ENCODE data around the gene BGLAP. TPM values are rescaled to one million over a fixed set of nuclear protein-coding genes. Genes with fewer than 3 reads are reported as not detected.

Gene BGLAP
- total RNA-seq, 1 experiment from 2014 or later, result 2.4 TPM

DNA sequence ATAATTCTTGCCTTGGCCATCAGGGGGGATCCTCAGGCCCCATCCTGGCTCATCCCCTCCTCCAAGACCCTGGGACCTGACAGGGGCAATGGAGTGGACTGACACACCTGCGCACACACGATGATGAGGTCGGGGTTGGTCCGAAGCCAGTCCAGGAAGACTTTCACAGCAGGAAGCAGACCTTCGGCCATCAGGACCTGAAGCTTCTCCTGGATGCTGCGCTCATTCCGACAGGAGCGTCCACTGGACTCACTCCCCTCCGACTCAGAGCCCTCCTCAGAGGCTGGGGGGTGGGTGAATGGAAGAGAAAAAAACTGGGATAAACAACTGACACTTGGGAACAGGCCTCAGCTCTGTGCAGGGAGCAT lies 21.3 kb downstream of the BGLAP start:
- Mint-ChIP-seq H3K27ac (no peak overlapping the region), H3K4me1 (no peaks in the 10 kb centered on the region), H3K4me3 (no peak overlapping the region), H3K27me3 (ENCODE audit: low read depth) (no peaks in the 10 kb centered on the region), H3K36me3 (ENCODE audit: insufficient read depth in 1 of 3, low read depth in 3 of 3) (peaks cover 71 to 97% (median 88%) of the 10 kb centered on the region in 3 experiments), H3K9me3 (no peaks in the 10 kb centered on the region)
- Histone ChIP-seq H4K5ac (ENCODE audit: insufficient read length, low read depth, low read length) (no peak overlapping the region), H2AFZ (ENCODE audit: low read length) (no peak overlapping the region), H2BK15ac (ENCODE audit: low read depth, low read length) (no peak overlapping the region), H3K9me3 (ENCODE audit: control insufficient read depth, low read depth, low read length) (no peaks in the 10 kb centered on the region), H4K91ac (ENCODE audit: insufficient read length, low read depth, low read length) (no peak overlapping the region), H3K27ac (ENCODE audit: insufficient read length, low read depth, low read length) (no peak overlapping the region), H3K56ac (ENCODE audit: insufficient read length, low read depth, low read length) (no peak overlapping the region), H2AK5ac (ENCODE audit: insufficient read length, low read length) (no peak overlapping the region), H3K23ac (ENCODE audit: insufficient read length, low read depth, low read length) (no peak overlapping the region), H3T11ph (ENCODE audit: low read length) (no peak overlapping the region), H2BK20ac (ENCODE audit: low read depth, low read length, poor library complexity, severe bottlenecking) (no peak overlapping the region), H3K18ac (ENCODE audit: insufficient read length, low read depth, low read length) (no peak overlapping the region), H4K8ac (replicated peaks; ENCODE audit: insufficient read length, low read depth, low read length) (no peak overlapping the region), H3K14ac (ENCODE audit: insufficient read depth, low read length) (no peak overlapping the region), H3K79me2 (ENCODE audit: insufficient read depth, low read length) (no peaks in the 10 kb centered on the region), H3K4me2 (ENCODE audit: insufficient read depth, insufficient read length, low read length) (no peak overlapping the region), H3K27me3 (ENCODE audit: insufficient read depth, low read length) (no peaks in the 10 kb centered on the region), H2BK120ac (ENCODE audit: low read depth, low read length, poor library complexity, severe bottlenecking) (no peak overlapping the region), H3K23me2 (ENCODE audit: insufficient read length, low read depth, low read length, poor library complexity, severe bottlenecking) (no peaks in the 10 kb centered on the region), H3K9ac (ENCODE audit: extremely low read depth, insufficient read length, low read length) (no peak overlapping the region), H3K79me1 (ENCODE audit: insufficient read depth, low read depth, low read length, poor library complexity, severe bottlenecking) (no peaks in the 10 kb centered on the region), H3K4ac (ENCODE audit: low read depth, low read length) (no peak overlapping the region), H4K20me1 (ENCODE audit: control insufficient read depth, insufficient read depth, insufficient read length) (no peaks in the 10 kb centered on the region), H3K4me1 (ENCODE audit: insufficient read depth, low read length) (no peaks in the 10 kb centered on the region), H2BK5ac (ENCODE audit: insufficient read length, low read length) (no peak overlapping the region), H2BK12ac (ENCODE audit: insufficient read length, low read depth, low read length) (no peak overlapping the region)
- no CpG with 5 or more reads among the region's 9 CpGs for WGBS (ENCODE audit: extremely low coverage, insufficient read length, low lambda C conversion rate)
- TF ChIP-seq, protein P1, sequence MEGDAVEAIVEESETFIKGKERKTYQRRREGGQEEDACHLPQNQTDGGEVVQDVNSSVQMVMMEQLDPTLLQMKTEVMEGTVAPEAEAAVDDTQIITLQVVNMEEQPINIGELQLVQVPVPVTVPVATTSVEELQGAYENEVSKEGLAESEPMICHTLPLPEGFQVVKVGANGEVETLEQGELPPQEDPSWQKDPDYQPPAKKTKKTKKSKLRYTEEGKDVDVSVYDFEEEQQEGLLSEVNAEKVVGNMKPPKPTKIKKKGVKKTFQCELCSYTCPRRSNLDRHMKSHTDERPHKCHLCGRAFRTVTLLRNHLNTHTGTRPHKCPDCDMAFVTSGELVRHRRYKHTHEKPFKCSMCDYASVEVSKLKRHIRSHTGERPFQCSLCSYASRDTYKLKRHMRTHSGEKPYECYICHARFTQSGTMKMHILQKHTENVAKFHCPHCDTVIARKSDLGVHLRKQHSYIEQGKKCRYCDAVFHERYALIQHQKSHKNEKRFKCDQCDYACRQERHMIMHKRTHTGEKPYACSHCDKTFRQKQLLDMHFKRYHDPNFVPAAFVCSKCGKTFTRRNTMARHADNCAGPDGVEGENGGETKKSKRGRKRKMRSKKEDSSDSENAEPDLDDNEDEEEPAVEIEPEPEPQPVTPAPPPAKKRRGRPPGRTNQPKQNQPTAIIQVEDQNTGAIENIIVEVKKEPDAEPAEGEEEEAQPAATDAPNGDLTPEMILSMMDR (conservative IDR thresholded peaks at IDR 0.05), result no peak
- DNase-seq, result no peak

All from H9 (cell line).